Muscle layer of colon (tissue), 2 donors: ENCODE data around the gene NCF1.
"Not testable (repeated sequence)": the region's sequence is repeated elsewhere in the genome, so short reads cannot be mapped to it uniquely, and the experiment has no call there.

Experiments used
- H3K27ac ChIP-seq: one replicate; pipeline ENCODE4 v1.7.0; 2013; ENCODE audit warnings: low read depth, mild to moderate bottlenecking, low read length, moderate library complexity
- H3K27me3 ChIP-seq, 2 donors: one replicate each; pipeline ENCODE4 v1.7.0; 2013; ENCODE audit warnings: low read length in 2 of 2, mild to moderate bottlenecking in 2 of 2; ENCODE audit not compliant: insufficient read depth in 2 of 2, control insufficient read depth in 1 of 2
- H3K36me3 ChIP-seq: one replicate; pipeline ENCODE4 v1.7.0; 2013; ENCODE audit warnings: mild to moderate bottlenecking, low read length; ENCODE audit not compliant: insufficient read depth
- H3K4me1 ChIP-seq: one replicate; pipeline ENCODE4 v1.7.0; 2013; ENCODE audit warnings: mild to moderate bottlenecking, low read length; ENCODE audit not compliant: insufficient read depth
- H3K4me3 ChIP-seq, 2 donors: one replicate each; pipeline ENCODE4 v1.7.0; 2013; ENCODE audit warnings: low read length in 2 of 2, low read depth in 1 of 2, mild to moderate bottlenecking in 1 of 2, moderate library complexity in 1 of 2
- H3K9ac ChIP-seq: one replicate; pipeline ENCODE4 v1.7.0; 2013; ENCODE audit warnings: low read length
- H3K9me3 ChIP-seq: one replicate; pipeline ENCODE4 v1.7.0; 2013; ENCODE audit warnings: mild to moderate bottlenecking, low read length
- donor health status: abdominal sarcoma.
- donor health status: Adenocarcinoma of cecum.

NCF1 gene

DNA sequence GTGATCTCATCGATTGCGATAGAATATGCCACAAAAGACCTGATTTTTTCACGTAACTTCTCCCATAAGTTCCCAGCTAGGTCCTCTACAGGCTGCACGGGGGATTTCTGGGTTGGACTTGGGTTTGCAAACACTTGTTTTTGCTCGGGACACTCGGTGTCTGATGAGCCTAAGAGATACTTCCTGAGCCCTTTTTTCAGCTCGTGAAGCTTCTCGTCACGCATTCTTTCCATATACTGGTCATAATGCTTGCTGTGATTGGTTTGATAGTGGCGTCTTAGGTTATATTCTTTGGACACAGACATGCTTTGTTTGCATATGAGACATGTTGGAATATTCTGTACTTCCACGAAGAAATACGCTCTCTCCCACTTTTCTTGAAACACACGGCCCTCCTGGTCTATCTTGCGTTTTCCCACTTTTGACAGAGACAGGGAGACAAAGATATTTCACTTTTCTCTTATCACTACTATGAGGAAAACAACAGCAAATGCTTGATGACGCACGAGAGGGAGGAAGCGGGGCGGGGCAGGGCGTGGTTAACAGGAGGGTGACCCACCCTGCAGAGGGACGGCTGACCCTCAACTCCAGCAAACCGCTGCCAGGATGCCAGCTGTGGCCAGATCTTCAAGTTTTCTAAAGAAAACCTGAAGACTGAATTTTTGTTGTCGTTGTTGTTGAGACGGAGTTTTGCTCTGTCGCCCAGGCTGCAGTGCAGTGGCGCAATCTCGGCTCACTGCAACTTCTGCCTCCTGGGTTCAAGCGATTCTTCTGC is 24.2 kb downstream of the NCF1 start:
- H3K9ac ChIP-seq, H3K27me3 ChIP-seq, H3K36me3 ChIP-seq, H3K4me3 ChIP-seq, H3K27ac ChIP-seq, H3K9me3 ChIP-seq, H3K4me1 ChIP-seq: not testable (repeated sequence)

DNA sequence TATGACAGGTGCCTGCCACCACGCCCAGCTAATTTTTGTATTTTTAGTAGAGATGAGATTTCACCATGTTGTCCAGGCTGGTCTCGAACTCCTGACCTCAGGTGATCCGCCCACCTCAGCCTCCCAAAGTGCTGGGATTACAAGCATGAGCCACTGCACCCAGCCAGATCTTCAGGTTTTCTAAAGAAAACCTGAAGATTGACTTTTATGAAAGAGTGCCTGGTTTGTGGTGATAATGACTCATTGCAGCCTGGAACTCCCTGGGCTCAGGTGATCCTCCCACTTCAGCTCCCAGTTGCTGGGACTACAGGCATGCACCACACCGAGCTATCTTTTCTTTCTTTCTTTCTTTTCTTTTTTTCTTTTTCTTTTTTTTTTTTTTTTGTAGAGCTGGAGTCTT is 24.8 kb downstream of the NCF1 start:
- H3K9me3 ChIP-seq, H3K36me3 ChIP-seq, H3K9ac ChIP-seq, H3K4me3 ChIP-seq, H3K27me3 ChIP-seq, H3K27ac ChIP-seq, H3K4me1 ChIP-seq: not testable (repeated sequence)

DNA sequence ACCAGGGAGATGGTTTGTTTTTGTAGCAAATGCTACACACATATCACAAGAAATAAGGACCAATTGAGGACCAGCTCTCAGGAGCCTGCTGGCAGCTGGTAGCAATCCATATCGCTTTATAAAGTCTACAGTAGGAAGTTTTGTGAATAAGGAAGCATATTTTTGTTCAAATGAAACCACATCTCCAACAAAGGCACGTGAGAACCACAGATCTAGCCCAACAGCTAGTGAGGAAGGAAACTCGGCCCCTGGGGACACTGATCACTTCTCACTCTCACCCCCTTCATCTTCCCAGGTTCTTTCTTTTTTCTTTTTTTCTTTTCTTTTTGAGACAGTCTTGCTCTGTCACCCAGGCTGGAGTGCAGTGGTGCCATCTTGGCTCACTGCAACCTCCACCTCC is 42.1 kb downstream of the NCF1 start:
- H3K4me3 ChIP-seq, H3K27me3 ChIP-seq, H3K9ac ChIP-seq, H3K27ac ChIP-seq, H3K4me1 ChIP-seq, H3K9me3 ChIP-seq, H3K36me3 ChIP-seq: not testable (repeated sequence)

DNA sequence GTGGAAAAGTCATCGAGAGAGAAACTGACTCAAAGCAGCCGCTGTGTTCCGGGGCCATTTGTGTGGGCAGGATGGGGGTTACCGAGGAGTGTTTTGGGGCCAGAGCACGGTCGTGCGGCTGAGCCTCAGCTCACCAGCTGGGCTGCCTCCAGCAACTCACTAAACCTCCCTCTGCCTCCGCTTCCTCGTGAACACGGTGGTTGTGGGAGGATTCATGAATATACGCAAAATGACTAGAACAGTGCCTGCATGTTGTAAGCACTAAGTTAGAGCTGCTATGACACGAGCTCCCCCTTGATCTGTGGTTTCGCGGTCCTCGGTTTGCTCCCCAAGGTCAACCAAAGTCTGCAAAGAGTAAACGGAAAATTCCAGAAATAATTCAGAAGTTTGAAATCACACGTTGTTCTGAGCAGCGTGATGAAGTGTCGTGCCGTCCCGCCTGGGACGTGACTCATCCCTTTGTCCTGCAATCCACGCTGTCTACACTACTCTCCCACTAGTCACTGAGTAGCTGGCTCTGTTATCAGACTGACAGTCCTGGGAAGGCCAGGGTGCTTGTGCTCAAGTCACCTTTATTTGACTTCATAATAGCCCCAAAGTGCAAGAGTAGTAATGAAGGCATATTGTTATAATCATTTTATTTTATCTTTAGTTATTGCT is 46.5 kb downstream of the NCF1 start:
- H3K27me3 ChIP-seq, H3K36me3 ChIP-seq, H3K27ac ChIP-seq, H3K9me3 ChIP-seq, H3K9ac ChIP-seq, H3K4me3 ChIP-seq, H3K4me1 ChIP-seq: not testable (repeated sequence)

DNA sequence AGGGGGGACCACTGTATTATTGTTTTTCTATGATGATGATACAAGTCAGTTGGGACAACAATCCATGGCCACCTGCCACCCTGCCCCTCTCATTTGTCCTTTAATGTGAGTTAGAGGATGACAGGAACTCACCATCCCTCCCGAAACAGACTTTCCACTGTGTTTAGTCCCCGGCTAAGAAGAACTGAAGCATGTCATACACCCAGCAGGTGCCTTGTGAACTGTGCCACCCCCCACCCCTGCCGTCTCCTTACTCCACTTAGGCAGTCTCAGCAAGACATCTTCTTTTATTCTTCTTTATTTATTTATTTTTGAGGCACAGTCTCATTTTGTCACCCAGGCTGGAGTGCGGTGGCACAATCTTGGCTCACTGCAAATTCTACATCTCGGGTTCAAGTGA is 47.4 kb downstream of the NCF1 start:
- not testable (repeated sequence) for H3K4me1 ChIP-seq, H3K9me3 ChIP-seq, H3K4me3 ChIP-seq, H3K27me3 ChIP-seq, H3K27ac ChIP-seq, H3K9ac ChIP-seq, H3K36me3 ChIP-seq

DNA sequence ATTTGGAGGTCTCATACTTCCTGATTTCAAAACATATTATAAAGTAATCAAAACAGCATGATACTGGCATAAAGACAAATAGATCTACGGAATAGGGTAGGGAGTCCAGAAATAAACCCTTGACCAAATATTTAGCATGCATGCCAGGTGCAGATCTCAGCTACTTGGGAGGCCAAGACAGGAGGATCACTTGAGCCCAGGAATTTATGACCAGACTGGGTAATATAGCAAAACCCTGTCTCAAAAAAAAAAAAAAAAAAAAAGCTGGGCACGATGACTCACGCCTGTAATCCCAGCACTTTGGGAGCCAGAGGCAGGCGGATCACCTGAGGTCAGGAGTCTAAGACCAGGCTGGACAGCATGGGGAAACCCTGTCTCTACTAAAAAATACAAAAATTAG is 56.1 kb downstream of the NCF1 start:
- H3K4me3 ChIP-seq, H3K27ac ChIP-seq, H3K4me1 ChIP-seq, H3K9me3 ChIP-seq, H3K36me3 ChIP-seq, H3K27me3 ChIP-seq, H3K9ac ChIP-seq: not testable (repeated sequence)

DNA sequence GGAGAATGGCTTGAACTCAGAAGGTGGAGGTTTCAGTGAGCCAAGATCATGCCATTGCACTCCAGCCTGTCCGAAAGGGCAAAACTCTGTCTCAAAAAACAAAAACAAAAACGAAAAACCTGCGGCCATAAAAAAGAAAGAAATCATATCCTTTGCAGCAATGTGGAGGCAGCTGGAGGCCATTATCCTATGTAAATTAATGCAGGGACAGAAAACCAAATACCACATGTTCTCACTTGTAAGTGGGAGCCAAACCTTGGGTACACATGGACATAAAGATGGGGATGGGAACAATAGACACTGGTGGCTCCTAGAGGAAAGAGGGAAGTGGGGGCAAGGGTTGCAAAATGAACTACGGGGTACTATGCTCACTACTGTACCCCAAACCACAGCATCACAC is 56.6 kb downstream of the NCF1 start:
- not testable (repeated sequence) for H3K27ac ChIP-seq, H3K9ac ChIP-seq

More for the DNA sequence above, 56.6 kb downstream of the NCF1 start:
- not testable (repeated sequence) for H3K36me3 ChIP-seq, H3K27me3 ChIP-seq, H3K9me3 ChIP-seq, H3K4me3 ChIP-seq, H3K4me1 ChIP-seq
